SK-MEL-5 (cell line): ENCODE results near the gene FAAP20. TPM values are rescaled to one million over a fixed set of nuclear protein-coding genes. Genes with fewer than 3 reads are reported as not detected.

Experiments
- DNase-seq: peaks from one replicate; pipeline ENCODE4 v3.0.0-alpha.2; 2016; ENCODE audit warnings: low read depth, low spot score
- in situ Hi-C: cut with HindIII; loops from 2 replicates; pipeline ENCODE4 v1.10.0; 2016; ENCODE audit warnings: low sequenced_read_pairs, high pct_unique_total_duplicates, low pct_unique_long_range_greater_than_20kb
- total RNA-seq: library from RNA; depleted of rRNA; stranded (reverse); fragments of >200 nt; shearing (Covaris generic); gene quantifications from 2 replicates; pipeline ENCODE4 v1.2.3, GENCODE V29; 2014

FAAP20 gene
- total RNA-seq, 1 experiment from 2014 or later: 33.0 TPM

- in situ Hi-C loops: no loop called here
- DNase-seq: no peak
Measured at GRCh38 chr1:2188336-2188735, 6.2 kb downstream of the FAAP20 start.

- in situ Hi-C loops: no loop called here
- DNase-seq: no peak
Measured at GRCh38 chr1:2187619-2188018, 7.0 kb downstream of the FAAP20 start.

- in situ Hi-C loops: no loop called here
- DNase-seq: no peak
Measured at GRCh38 chr1:2186901-2187300, 7.7 kb downstream of the FAAP20 start.

GRCh38 chr1:2185880-2186855, 8.4 kb downstream of the FAAP20 start:
- DNase-seq: no peak
- in situ Hi-C loops: no loop called here

GRCh38 chr1:2184934-2185333, 9.6 kb downstream of the FAAP20 start:
- DNase-seq: no peak
- in situ Hi-C loops: no loop called here

GRCh38 chr1:2184531-2184930, 10.0 kb downstream of the FAAP20 start:
- no peak for DNase-seq
- in situ Hi-C loops: no loop called here

- in situ Hi-C loops: no loop called here
- DNase-seq: no peak
Measured at GRCh38 chr1:2183937-2184334, 10.6 kb downstream of the FAAP20 start.

- in situ Hi-C loops: no loop called here
- no peak for DNase-seq
Measured at GRCh38 chr1:2182376-2182775, 12.2 kb downstream of the FAAP20 start.

- in situ Hi-C loops: no loop called here
- no peak for DNase-seq
Measured at GRCh38 chr1:2181752-2182151, 12.8 kb downstream of the FAAP20 start.

- no peak for DNase-seq
- in situ Hi-C loops: no loop called here
Measured at GRCh38 chr1:2181271-2181670, 13.3 kb downstream of the FAAP20 start.

GRCh38 chr1:2180297-2181245, 14.0 kb downstream of the FAAP20 start:
- in situ Hi-C loops: no loop called here
- DNase-seq: no peak

GRCh38 chr1:2179283-2180013, 15.1 kb downstream of the FAAP20 start:
- no peak for DNase-seq
- in situ Hi-C loops: no loop called here

GRCh38 chr1:2178875-2179274, 15.7 kb downstream of the FAAP20 start:
- no peak for DNase-seq

GRCh38 chr1:2177946-2178538, 16.5 kb downstream of the FAAP20 start:
- in situ Hi-C loops: no loop called here

More at GRCh38 chr1:2178875-2179274, 15.7 kb downstream of the FAAP20 start:
- in situ Hi-C loops: no loop called here

GRCh38 chr1:2177541-2177940, 17.0 kb downstream of the FAAP20 start:
- in situ Hi-C loops: no loop called here
- no peak for DNase-seq

More at GRCh38 chr1:2177946-2178538, 16.5 kb downstream of the FAAP20 start:
- DNase-seq: no peak

- no peak for DNase-seq
- in situ Hi-C loops: no loop called here
Measured at GRCh38 chr1:2176615-2177014, 18.0 kb downstream of the FAAP20 start.
